ENCODE results near the gene TNRC6C. TPM values are rescaled to one million over a fixed set of nuclear protein-coding genes. Genes with fewer than 3 reads are reported as not detected.
"Not testable (repeated sequence)": the region's sequence is repeated elsewhere in the genome, so short reads cannot be mapped to it uniquely, and the experiment has no call there.

TNRC6C gene
- total RNA-seq, 2 donors from 2014 or later: 64.4 to 64.5 TPM

DNA sequence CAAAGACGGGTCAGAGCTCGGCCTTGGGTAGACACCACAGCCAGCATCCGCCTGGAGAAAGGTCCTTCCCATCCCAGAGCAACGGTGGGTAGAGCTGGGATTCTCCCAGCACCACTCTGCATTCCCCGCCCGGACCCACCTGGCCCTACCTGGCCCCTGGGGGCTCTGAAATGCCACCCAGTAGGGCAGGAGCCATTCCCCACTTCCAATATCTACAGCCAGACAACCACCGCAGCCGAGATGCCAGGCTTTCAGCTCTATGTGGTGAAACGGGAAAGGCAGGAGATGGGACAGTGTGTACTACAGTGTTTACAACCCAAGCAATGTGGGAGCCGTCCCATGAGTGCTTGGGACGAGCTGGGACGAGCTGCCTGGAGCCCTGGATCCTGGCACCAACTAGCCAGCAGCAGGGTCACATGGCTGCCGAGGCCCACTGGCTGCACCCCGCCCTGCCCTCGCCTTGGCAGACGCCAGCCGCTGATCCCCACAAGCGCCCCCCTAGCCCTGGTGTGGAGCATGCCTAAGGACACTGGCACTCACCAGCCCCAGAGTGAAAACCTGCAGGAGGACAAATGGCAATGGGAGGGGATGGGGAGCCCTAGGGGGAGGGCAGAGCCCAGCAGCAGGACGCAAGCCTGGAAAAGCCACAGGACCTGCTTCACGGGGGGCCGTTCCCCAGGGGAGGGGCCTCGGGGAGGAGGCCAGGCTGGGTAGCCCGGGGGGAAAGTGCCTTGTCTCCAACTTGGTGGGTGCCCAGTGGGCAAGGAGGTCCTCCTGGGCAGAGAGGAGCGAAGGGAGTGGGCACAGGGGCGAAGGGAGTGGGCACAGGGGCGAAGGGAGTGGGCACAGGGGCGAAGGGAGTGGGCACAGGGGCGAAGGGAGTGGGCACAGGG lies 156.6 kb downstream of the TNRC6C start:
- Mint-ChIP-seq H3K36me3 (ENCODE audit: low read depth) (peaks cover 3% of the 10 kb centered on the region), H3K4me3 (no peak overlapping the region), H3K4me1 (peaks cover 34% of the 10 kb centered on the region), H3K27me3 (no peaks in the 10 kb centered on the region), H3K27ac (peak overlapping the region; percentile 92)
- ATAC-seq (no peak), DNase-seq (no peak)
- no peaks in the 10 kb centered on the region for H3K9me3 ChIP-seq (ENCODE audit: control insufficient read depth, low read length, poor library complexity, severe bottlenecking)

GRCh38 chr17:78115803-78116202 lies 157.3 kb downstream of the TNRC6C start:
- not testable (repeated sequence) for DNase-seq; H3K36me3 Mint-ChIP-seq (ENCODE audit: low read depth)
- peaks cover 37% of the 10 kb centered on the region for H3K4me1 Mint-ChIP-seq

DNA sequence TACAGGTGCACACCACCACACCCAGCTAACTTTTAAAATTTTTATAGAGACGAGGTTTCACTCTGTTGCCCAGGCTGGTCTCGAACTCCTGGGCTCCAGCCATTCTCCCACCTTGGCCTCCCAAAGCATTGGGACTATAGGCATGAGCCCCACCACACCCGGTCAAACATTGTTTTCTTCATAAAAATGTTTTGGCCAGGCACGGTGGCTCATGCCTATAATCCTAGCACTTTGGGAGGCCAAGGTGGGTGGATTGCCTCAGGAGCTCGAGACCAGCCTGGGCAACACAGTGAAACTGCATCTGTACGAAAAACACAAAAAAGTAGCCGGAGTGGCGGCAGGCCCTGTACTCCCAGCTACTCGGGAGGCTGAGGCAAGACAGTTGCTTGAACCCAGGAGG lies 157.9 kb downstream of the TNRC6C start:
- Mint-ChIP-seq H3K27ac (no peak overlapping the region), H3K4me3 (no peak overlapping the region), H3K4me1 (peaks cover 40% of the 10 kb centered on the region), H3K27me3 (no peaks in the 10 kb centered on the region), H3K36me3 (ENCODE audit: low read depth) (peaks cover 7% of the 10 kb centered on the region)
- no peaks in the 10 kb centered on the region for H3K9me3 ChIP-seq (ENCODE audit: control insufficient read depth, low read length, poor library complexity, severe bottlenecking)
- ATAC-seq: no peak
- DNase-seq: no peak

More at GRCh38 chr17:78115803-78116202, 157.3 kb downstream of the TNRC6C start:
- ATAC-seq; H3K27ac Mint-ChIP-seq; H3K27me3 Mint-ChIP-seq; H3K4me3 Mint-ChIP-seq; H3K9me3 ChIP-seq (ENCODE audit: control insufficient read depth, low read length, poor library complexity, severe bottlenecking): not testable (repeated sequence)

DNA sequence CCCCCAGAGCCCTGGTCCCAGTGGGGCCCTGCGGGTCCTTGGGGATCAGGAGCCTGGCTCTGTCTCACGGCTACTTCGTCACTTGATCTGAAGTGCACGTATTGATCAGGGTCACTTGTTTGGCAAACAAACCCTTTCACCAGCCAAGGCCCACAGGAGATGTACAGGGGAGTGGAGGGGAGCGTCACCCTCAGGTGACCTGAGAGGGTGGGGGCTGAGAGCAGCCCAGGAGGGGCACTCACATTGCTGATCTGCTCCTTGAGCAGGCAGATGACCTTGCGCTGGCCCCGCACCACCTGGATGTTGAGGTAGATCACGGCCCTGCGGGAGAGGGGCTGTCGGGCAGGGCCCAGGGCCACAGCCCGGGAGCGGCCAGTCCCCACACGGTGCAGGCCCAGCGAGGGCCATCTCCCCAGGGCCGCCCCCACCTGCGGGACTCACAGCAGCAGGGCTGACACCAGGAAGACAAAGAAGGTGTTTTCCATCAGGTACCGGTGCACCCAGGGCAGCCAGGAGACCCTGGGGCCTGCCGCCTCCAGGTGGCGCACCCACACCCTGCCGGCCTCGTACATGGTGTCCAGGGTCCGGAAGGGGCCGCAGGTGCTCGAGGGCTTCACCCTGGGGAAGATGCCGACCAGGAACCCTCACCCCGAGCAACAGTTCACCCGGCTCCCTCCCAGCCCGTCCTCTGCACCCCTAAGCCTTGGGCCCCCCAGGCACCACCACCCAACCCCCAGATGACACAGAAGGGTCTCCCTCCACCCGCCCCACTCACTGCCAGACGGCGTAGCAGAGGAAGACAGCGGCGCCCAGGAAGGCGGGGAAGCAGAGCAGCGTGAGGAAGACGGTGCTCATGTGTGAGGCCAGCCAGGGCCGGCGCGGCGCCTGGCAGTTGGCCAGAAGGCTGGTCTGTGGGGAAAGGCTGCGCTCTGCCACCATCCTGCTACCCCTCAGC lies 158.8 kb downstream of the TNRC6C start:
- peaks cover 9% of the 10 kb centered on the region for H3K36me3 Mint-ChIP-seq (ENCODE audit: low read depth)
- ATAC-seq (no peak), DNase-seq (no peak)
- no peaks in the 10 kb centered on the region for H3K9me3 ChIP-seq (ENCODE audit: control insufficient read depth, low read length, poor library complexity, severe bottlenecking)
- no peaks in the 10 kb centered on the region for H3K27me3 Mint-ChIP-seq
- H3K4me1 Mint-ChIP-seq: peaks cover 46% of the 10 kb centered on the region
- H3K27ac Mint-ChIP-seq: peak overlapping the region; percentile 60
- peak overlapping the region; percentile 50 for H3K4me3 Mint-ChIP-seq

DNA sequence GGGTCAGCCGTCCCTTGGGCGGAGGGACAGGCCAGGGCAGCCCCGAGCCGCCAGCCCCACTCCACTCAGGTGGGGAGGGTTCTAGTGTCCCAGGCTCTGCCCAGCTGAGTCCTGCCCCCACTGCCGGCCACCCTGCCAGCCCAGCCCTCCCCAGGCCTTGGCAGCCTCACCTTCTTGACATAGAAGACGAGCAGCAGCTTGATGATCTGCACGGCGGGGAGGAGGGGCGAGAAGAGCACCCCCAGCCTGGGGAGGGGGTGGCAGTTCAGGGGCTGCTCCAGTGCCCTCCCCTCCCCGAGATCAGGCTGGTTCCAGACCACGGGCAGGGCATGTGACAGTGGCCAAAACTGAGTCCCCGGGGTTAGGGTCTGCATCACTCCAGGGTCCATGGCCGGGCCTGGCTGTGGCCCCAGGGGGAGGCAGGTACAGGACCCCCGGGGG lies 160.3 kb downstream of the TNRC6C start:
- no peaks in the 10 kb centered on the region for H3K9me3 ChIP-seq (ENCODE audit: control insufficient read depth, low read length, poor library complexity, severe bottlenecking)
- ATAC-seq (no peak), DNase-seq (no peak)
- H3K27me3 Mint-ChIP-seq: no peaks in the 10 kb centered on the region
- H3K4me1 Mint-ChIP-seq: peaks cover 50% of the 10 kb centered on the region
- peaks cover 15% of the 10 kb centered on the region for H3K36me3 Mint-ChIP-seq (ENCODE audit: low read depth)
- H3K4me3 Mint-ChIP-seq: peak overlapping the region; percentile 60
- H3K27ac Mint-ChIP-seq: no peak overlapping the region

- Mint-ChIP-seq H3K4me1 (peaks cover 46% of the 10 kb centered on the region), H3K27me3 (no peaks in the 10 kb centered on the region), H3K36me3 (ENCODE audit: low read depth) (peaks cover 19% of the 10 kb centered on the region), H3K4me3 (peak overlapping the region; percentile 93), H3K27ac (peak overlapping the region; percentile 92)
- no peak for DNase-seq
- H3K9me3 ChIP-seq (ENCODE audit: control insufficient read depth, low read length, poor library complexity, severe bottlenecking): no peaks in the 10 kb centered on the region
- ATAC-seq: no peak
Observed at GRCh38 chr17:78120537-78120936, 162.0 kb downstream of the TNRC6C start.

DNA sequence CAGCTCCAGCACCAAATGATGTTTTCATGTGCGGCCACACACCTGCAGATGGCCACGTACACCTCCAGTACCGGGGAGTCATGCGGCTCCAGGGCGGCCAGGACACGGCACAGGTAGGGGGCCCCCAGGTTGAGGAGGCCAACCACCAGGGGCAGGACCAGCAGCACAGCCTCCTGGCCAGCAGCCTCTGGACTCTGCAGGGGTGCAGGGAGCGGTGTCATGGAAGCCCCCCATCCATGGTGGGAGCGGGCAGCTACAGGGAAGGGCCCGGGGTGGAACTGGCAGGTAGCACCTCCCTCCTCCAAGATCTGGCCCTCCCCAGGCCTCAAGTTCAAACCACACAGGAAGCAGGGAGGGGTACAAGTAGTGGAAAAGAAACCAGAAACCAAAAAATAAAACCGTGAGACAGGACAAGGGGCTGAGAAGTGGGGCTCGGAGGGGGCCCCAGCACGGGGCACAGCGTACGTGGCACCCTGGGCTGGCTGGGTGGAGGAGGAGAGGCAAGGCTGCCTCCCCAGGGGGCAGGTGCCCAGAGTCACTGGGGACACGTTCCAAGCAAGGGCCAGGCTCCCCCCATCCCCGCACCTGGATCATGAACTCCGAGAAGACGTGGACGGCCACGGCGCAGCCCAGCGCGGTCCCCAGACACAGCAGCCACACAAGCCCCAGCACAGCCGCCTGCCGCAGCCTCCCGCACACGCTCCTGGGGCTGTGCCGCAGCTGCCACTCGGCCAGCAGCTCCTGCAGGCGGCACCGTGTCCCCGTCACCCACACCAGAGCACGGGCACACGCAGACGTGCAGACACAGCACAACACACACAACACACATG lies 162.7 kb downstream of the TNRC6C start:
- H3K27ac Mint-ChIP-seq: peak overlapping the region; percentile 92
- no peaks in the 10 kb centered on the region for H3K27me3 Mint-ChIP-seq
- H3K4me3 Mint-ChIP-seq: peak overlapping the region; percentile 93
- H3K36me3 Mint-ChIP-seq (ENCODE audit: low read depth): peaks cover 19% of the 10 kb centered on the region
- no peak for DNase-seq
- peaks cover 49% of the 10 kb centered on the region for H3K4me1 Mint-ChIP-seq
- no peaks in the 10 kb centered on the region for H3K9me3 ChIP-seq (ENCODE audit: control insufficient read depth, low read length, poor library complexity, severe bottlenecking)
- peak; percentile 61 for ATAC-seq

DNA sequence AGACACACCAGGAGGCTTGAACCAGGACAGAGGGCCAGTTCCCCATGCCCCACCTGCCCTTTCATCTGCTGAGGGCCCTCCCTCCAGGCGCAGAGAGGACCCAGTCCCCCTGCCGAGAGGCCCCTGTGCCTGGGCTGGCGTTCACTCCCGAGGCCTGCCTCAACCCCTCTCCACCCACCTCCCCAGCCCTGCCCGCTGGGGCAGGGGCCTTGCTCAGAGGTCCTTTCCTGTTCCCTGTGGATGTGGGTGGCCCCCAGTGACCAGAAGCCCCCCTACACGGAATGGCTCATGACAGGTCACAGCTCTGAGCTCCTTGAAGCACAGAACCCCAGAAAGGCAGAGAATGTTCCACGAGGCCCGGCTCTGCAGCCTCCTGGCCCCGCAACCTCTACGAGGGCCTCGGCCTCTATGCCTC lies 163.3 kb downstream of the TNRC6C start:
- peak overlapping the region; percentile 93 for H3K4me3 Mint-ChIP-seq
- DNase-seq: no peak
- H3K36me3 Mint-ChIP-seq (ENCODE audit: low read depth): peaks cover 19% of the 10 kb centered on the region
- H3K9me3 ChIP-seq (ENCODE audit: control insufficient read depth, low read length, poor library complexity, severe bottlenecking): no peaks in the 10 kb centered on the region
- peak overlapping the region; percentile 92 for H3K27ac Mint-ChIP-seq
- ATAC-seq: peak; percentile 6
- H3K27me3 Mint-ChIP-seq: no peaks in the 10 kb centered on the region
- H3K4me1 Mint-ChIP-seq: peaks cover 54% of the 10 kb centered on the region

DNA sequence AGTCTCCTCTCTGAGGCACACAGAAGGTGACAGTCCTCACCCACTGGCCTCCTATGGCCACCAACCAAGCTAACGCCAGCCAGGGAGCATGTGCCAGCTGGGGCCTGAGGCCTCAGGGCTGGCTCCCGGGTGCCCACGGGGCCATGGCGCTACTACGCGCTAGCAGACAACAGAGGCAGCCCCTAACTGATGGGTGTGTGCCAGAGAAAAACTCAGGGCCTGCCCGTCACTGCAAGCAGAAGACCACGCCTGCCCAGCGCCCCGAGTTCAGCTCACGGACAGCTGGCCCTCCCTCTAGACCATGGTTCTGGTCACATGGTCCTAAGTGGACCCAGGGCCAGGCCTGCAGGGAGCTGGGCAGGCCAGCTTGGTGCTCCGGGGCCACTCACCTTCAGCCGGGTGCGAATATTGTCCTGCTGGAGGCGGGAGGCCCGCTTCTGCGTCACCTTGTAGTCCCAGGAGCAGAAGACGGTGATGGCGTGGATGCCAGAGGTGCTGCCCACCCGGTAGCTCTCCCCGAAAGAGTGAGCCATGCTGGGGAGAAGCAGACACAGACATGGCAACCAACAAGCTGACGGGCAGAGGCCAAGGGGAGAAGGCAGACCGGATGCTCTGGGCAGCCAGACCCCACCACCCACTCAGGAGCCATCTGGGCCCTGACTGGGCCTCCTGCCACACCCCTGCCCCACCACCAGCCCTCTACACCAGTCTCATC lies 163.9 kb downstream of the TNRC6C start:
- H3K9me3 ChIP-seq (ENCODE audit: control insufficient read depth, low read length, poor library complexity, severe bottlenecking): no peaks in the 10 kb centered on the region
- peak; percentile 9 for ATAC-seq
- peak overlapping the region; percentile 93 for H3K4me3 Mint-ChIP-seq
- H3K27me3 Mint-ChIP-seq: no peaks in the 10 kb centered on the region
- peaks cover 19% of the 10 kb centered on the region for H3K36me3 Mint-ChIP-seq (ENCODE audit: low read depth)
- no peak for DNase-seq
- H3K4me1 Mint-ChIP-seq: peaks cover 53% of the 10 kb centered on the region
- H3K27ac Mint-ChIP-seq: peak overlapping the region; percentile 92

GRCh38 chr17:78122931-78123249 lies 164.4 kb downstream of the TNRC6C start:
- H3K27me3 Mint-ChIP-seq: no peaks in the 10 kb centered on the region
- H3K9me3 ChIP-seq (ENCODE audit: control insufficient read depth, low read length, poor library complexity, severe bottlenecking): no peaks in the 10 kb centered on the region
- peaks cover 56% of the 10 kb centered on the region for H3K4me1 Mint-ChIP-seq
- H3K27ac Mint-ChIP-seq: peak overlapping the region; percentile 92
- peaks cover 19% of the 10 kb centered on the region for H3K36me3 Mint-ChIP-seq (ENCODE audit: low read depth)
- H3K4me3 Mint-ChIP-seq: peak overlapping the region; percentile 93
- ATAC-seq (no peak), DNase-seq (no peak)

- H3K36me3 Mint-ChIP-seq (ENCODE audit: low read depth): peaks cover 19% of the 10 kb centered on the region
- DNase-seq (no peak), ATAC-seq (no peak)
- no peaks in the 10 kb centered on the region for H3K9me3 ChIP-seq (ENCODE audit: control insufficient read depth, low read length, poor library complexity, severe bottlenecking)
- H3K4me3 Mint-ChIP-seq: peak overlapping the region; percentile 93
- H3K27me3 Mint-ChIP-seq: no peaks in the 10 kb centered on the region
- H3K27ac Mint-ChIP-seq: peak overlapping the region; percentile 92
- H3K4me1 Mint-ChIP-seq: peaks cover 56% of the 10 kb centered on the region
Observed at GRCh38 chr17:78123258-78123929, 164.9 kb downstream of the TNRC6C start.

Data from T-helper 17 cell (primary cell).